GM18508 (cell line): ENCODE measurements around the gene ENAH.
"Not testable (repeated sequence)": the region's sequence is repeated elsewhere in the genome, so short reads cannot be mapped to it uniquely, and the experiment has no call there.

Experiments used
- ATAC-seq: cut with Tn5 transposase; IDR thresholded peaks from one replicate; pipeline ENCODE4 v1.9.1; 2021; ENCODE audit warnings: moderate number of reproducible peaks; ENCODE audit not compliant: insufficient read depth, unreplicated experiment

The ENAH gene

GRCh38 chr1:225651376-225651871, 1.5 kb downstream of the ENAH start:
- ATAC-seq: no peak

DNA sequence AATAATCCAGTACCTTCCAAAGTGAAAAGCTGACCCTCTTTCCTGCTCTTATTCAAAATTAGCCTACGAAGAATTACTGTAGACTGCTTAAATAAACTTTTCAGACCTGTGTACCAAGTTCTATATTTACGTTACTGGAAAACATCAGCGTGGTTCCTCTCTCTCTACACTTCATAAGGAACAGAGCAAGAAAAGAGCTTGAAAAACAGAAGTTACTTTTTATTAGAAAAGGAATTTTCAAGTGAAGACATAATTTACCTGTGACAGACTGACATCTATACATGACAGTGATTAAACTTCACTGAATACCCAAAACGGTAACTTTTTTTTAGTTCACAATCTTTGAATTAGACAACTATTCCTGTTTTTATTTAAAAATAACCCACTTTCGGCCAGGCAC, 2.7 kb downstream of the ENAH start:
- no peak for ATAC-seq

DNA sequence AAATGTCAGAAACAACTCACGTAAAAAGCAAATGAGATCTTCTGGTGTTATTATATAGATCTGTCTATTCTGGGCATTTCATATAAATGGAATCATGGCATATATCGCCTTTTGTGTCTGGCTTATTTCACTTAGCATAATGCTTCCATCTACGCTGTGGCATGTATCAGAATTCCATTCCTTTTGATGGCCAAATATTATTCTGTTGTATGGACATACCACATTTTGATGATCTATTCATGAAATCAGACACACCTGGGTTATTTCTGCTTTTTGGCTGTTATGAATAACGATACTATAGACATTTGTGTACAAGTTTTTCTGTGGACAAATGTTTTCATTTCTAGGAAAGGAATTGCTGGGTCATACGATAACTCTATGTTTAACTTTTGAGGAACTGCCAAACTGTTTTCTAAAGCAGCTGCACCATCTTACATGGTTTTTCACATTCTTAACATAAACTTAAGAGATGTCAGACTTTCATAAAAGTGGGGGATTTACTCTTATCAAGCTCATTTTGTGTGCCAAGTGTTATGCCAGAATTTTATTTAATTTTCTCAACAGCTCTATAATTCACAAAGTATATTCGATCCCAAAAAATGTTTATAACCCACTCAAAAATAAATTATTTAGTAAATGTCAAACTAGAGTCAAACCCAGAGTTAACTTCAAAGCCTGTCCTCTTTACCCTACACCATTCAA, 7.6 kb downstream of the ENAH start:
- ATAC-seq: no peak

GRCh38 chr1:225644666-225645065, 8.3 kb downstream of the ENAH start:
- ATAC-seq: no peak

GRCh38 chr1:225642177-225642576, 10.7 kb downstream of the ENAH start:
- no peak for ATAC-seq

- no peak for ATAC-seq
These were observed 14.1 kb downstream of the ENAH start for GRCh38 chr1:225638853-225639252.

- ATAC-seq: no peak
These were observed 15.2 kb downstream of the ENAH start for GRCh38 chr1:225637651-225638199.

GRCh38 chr1:225636992-225637391, 15.9 kb downstream of the ENAH start:
- ATAC-seq: not testable (repeated sequence)

DNA sequence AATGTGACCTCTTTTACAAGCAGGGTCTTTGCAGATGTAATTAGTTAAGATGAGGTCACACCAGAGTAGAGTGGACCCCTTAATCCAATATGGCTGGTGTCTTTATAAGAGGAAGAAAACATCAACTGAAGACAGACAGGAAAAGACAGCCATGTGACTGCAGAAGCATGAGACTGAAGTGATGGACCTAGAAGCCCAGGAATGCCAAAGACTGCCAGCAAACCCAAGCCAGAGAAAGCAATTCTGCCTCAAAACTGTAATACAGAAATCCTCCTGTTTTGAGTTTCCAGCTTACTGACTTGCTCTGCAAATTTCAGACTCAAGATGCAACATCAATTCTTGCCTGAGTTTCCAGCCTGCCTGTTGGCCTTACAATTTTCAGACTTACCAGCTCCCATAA, 17.3 kb downstream of the ENAH start:
- ATAC-seq: no peak

- ATAC-seq: not testable (repeated sequence)
These were observed 20.1 kb downstream of the ENAH start for GRCh38 chr1:225632836-225633235.

DNA sequence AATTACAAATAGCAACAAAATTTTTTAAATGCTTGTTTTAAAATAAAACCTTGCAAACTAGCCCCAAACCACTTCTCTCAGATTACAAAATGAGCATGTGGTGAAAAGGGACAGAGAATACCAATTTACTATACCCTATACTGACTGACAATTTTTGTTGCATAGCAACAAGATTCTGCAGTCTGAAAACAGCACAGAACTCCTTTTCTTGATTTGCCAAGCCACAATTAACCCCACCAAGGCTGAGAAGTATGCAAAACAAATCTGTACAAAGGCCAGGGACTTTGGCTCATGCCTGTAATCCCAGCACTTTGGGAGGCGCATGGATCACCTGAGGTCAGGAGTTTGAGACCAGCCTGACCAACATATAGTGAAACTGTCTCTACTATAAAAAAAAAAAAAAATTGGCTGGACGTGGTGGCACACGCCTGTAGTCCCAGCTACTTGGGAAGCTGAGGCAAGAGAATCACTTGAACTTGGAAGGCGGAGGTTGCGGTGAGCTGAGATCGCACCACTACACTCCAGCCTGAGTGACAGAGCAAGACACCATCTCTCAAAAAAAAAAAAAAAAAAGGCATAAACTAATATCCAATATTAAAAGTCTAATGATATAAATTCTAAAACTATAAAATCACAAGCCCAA, 21.8 kb downstream of the ENAH start:
- ATAC-seq: no peak

DNA sequence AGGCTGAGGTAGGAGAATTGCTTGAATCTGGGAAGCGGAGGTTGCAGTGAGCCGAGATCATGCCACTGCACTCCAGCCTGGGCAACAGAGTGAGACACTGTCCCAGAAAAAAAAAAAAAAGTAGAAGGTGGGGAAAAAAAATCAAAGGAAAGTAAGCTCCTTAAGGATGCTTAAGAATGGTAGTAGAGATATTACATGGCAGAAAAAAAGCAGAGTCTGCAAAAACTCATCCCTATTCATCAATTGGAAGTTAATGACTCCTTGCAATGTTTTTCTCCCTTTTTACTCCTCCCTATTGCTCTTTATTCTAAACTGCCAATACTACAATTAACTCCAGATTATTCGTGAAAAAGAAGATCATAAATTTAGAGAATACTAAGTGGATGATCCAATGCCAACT, 23.4 kb downstream of the ENAH start:
- ATAC-seq: no peak

GRCh38 chr1:225628794-225629193, 24.1 kb downstream of the ENAH start:
- ATAC-seq: not testable (repeated sequence)

DNA sequence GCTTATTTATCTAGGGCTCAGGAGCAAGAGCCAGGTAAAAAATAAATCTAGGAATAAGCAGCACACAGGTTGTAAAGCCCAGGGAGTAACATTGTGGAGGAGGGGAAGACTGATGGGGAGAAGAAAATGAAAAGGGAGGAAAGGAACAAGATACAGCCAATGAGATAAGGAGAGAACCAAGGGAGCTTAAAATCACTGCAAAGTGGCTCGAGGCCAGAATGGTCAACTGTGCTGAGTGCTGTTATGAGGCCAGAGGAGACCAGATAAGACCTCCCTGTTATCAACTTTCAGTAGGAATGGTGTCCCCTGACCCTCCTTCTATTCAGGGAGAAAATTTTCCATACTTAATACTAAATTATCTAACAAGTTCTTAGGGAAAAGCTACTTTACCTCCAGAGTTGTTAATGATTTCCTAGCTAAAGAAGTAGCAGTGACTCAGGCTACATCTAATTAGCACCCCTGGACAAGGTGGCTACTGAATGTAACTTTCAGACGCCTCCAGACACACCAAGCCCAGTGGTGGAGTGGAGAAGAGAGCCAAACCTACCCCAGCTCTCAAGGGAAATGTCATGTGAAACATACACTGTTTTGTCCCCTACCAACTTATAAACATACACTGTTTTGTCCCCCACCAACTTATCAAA, 25.5 kb downstream of the ENAH start:
- ATAC-seq: no peak

DNA sequence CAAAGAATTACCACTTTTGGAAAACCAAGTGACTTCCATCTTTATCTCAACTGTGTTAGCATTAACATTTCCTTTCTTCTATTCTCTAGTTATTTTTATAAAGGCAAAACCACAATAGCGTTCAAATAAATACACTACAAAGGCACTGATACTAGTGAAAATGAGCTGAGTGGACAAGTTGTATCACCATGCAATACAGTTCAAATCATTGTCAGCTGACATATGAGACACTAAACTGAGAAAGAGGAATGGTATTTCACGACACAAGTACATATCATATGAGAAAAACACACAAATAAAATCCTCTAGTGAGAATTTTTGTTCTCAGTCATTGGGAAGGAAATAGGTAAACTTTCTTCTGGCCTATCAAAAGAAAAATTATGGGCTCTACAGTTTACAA, 26.2 kb downstream of the ENAH start:
- ATAC-seq: no peak

- ATAC-seq: no peak
These were observed 35.0 kb downstream of the ENAH start for GRCh38 chr1:225617956-225618355.

- ATAC-seq: no peak
These were observed 35.4 kb downstream of the ENAH start for GRCh38 chr1:225617479-225617878.

DNA sequence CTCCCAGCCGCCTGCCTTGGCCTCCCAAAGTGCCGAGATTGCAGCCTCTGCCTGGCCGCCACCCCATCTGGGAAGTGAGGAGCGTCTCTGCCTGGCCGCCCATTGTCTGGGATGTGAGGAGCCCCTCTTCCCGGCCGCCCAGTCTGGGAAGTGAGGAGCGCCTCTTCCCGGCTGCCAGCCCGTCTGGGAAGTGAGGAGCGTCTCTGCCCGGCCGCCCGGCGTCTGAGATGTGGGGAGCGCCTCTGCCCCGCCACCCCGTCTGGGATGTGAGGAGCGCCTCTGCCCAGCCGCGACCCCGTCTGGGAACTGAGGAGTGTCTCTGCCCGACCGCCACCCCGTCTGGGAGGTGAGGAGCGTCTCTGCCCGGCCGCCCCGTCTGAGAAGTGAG, 37.5 kb downstream of the ENAH start:
- not testable (repeated sequence) for ATAC-seq

GRCh38 chr1:225613006-225613405, 39.9 kb downstream of the ENAH start:
- ATAC-seq: no peak

DNA sequence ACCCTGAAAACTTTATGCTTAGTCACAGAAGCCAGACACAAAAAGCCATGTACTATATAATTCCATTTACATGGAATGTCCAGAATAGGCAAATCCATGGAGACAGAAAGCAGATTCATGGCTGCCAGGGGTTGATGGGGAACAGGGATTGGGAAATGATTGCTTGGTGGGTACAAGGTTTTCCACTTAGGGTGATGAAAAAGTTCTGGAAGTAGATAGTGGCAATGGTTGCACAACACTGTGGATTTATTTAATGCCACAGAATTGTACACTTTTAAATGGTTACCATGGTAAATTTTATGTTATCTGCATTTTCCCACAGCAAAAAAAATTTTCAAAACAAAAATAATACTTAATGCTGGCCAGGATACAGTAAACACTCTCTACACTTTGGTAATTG, 40.6 kb downstream of the ENAH start:
- ATAC-seq: no peak

DNA sequence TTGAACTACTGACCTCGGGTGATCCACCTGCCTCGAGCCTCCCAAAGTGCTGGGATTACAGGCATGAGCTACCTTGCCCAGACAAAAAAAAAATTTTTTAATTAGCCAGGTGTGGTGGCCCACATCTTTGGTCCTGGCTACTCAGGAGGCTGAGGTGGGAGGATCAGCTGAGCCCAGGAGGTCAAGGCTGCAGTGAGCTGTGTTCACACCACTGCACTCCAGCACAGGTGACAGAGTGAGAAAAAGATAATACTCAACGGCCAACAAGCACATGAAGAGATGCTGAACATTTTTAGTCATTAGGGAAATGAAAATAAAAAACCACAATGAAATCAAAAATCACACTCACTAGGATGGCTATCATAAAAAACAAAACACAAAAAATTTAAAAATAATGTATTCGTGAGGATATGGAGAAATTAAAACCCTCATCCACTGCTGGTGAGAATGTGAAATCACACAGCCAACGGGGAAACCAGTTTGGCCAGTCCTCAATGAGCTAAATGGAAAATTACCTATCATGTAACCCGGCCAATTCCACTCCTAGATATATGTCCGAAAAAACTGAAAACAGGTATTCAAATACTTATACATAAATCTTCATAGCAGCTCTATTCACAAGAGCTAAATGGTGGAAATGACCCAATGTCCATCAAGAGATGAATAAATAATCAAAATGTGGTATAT, 41.2 kb downstream of the ENAH start:
- ATAC-seq: no peak
